Fibroblast of the aortic adventitia (primary cell): ENCODE data around the gene DNAJC5G. TPM values are rescaled to one million over a fixed set of nuclear protein-coding genes. Genes with fewer than 3 reads are reported as not detected.
"Not testable (repeated sequence)": the region's sequence is repeated elsewhere in the genome, so short reads cannot be mapped to it uniquely, and the experiment has no call there.

Experiments used
- DNase-seq: peaks from one replicate; pipeline ENCODE4 v3.0.0-alpha.2; 2010; ENCODE audit warnings: low read depth
- H3K4me3 ChIP-seq: 2 replicates; pipeline ENCODE4 v1.5.1; 2011; ENCODE audit warnings: low read depth, mild to moderate bottlenecking, control low read depth, low read length, moderate library complexity
- CTCF ChIP-seq: IDR thresholded peaks from 2 replicates; pipeline ENCODE4 v1.5.1; 2011; ENCODE audit warnings: mild to moderate bottlenecking, low read length, control low read depth, inconsistent platforms; ENCODE audit not compliant: insufficient read depth
- total RNA-seq: library from RNA; depleted of rRNA; stranded (reverse); fragments of >200 nt; gene quantifications from 2 replicates; pipeline ENCODE4 v1.2.3, GENCODE V29; 2012; ENCODE audit warnings: low replicate concordance

Gene DNAJC5G
- total RNA-seq, 1 donor = not detected

GRCh38 chr2:27315122-27315521 lies 39.9 kb downstream of the DNAJC5G start:
- no peak for DNase-seq
- no peak for TF ChIP-seq CTCF
- no peak overlapping the region for H3K4me3 ChIP-seq

GRCh38 chr2:27316655-27317412 lies 41.6 kb downstream of the DNAJC5G start:
- no peak for TF ChIP-seq CTCF
- peak; percentile 15 for DNase-seq
- H3K4me3 ChIP-seq = no peak overlapping the region

- not testable (repeated sequence) for H3K4me3 ChIP-seq, DNase-seq
Measured at GRCh38 chr2:27319839-27320238, 44.6 kb downstream of the DNAJC5G start.

- H3K4me3 ChIP-seq = peak overlapping the region; percentile 39
- peak; percentile 73 for TF ChIP-seq CTCF
- peak; percentile 98 for DNase-seq
Measured at GRCh38 chr2:27320958-27321543, 45.8 kb downstream of the DNAJC5G start.

- peak overlapping the region; percentile 97 for H3K4me3 ChIP-seq
- peak; percentile 10 for DNase-seq
- no peak for TF ChIP-seq CTCF
Measured at GRCh38 chr2:27322301-27322765, 47.1 kb downstream of the DNAJC5G start.

GRCh38 chr2:27322766-27323595 lies 47.7 kb downstream of the DNAJC5G start, which contains the start of gene MPV17:
Gene MPV17, minus strand, starts transcription at chr2:27323097. Its CDS starts 580 bp downstream, at chr2:27322517.
- TF ChIP-seq CTCF = no peak
- H3K4me3 ChIP-seq = peak within 1 kb of the TSS; percentile 97
- peak; percentile 89 for DNase-seq
